ENCODE measurements around the gene SIX2. TPM values are rescaled to one million over a fixed set of nuclear protein-coding genes. Genes with fewer than 3 reads are reported as not detected.

Gene SIX2
- total and polyA plus RNA-seq, 2 of the 13 experiments (the other 11 are each of a cell fraction or from before 2014, with no cell fraction given), result not detected

DNA sequence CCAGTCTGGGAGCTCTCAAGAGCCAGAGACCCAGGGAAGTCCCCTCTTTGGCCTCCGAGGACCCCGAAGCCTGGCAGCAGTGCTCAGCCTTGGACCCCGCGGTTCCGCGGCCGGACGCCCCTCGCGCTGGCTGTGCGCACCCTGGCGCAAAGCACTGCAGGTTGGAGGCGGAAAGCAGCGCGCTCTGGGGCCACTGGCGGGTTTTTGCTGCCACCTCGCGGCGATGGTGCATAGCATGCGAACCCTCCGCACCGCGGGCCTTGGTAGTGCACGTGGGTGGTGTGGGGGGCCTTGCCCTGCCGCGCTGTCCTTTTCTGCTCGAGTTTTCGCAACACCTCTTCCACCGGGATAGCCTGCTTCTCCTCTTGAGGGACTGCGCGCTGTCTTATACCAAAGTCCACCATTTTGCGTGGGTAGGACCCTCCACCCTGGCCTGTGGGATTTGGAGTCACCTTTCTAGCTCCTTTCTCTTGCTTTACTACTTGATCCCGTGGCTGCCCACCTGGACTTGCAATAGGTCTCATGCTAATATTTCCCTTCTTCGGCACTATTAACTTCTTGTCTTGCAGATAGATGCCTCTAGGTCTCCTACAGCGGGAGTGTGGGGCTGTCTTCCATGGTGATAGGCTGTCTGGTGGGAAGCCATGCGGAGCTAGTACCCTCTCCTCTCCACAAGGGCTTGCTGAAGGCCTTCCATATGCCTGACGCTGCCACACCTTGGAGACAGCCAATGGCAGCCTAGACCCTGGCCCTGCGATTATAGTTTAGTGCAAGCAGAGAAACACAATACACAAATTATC lies 53.5 kb downstream of the SIX2 start (continued):
- TF ChIP-seq CAMTA2 (CRISPR knock-in tag; IDR thresholded peaks at IDR 0.05; ENCODE audit: borderline replicate concordance) (peak; percentile 79; the same call in 1 of the 2 replicates), ZIK1 (CRISPR knock-in tag; IDR thresholded peaks at IDR 0.05; ENCODE audit: borderline replicate concordance, low read depth) (peak; percentile 42; the same call in 1 of the 2 replicates), HDAC2 (CRISPR knock-in tag; IDR thresholded peaks at IDR 0.05) (peak; percentile 41; the same call in 1 of the 2 replicates), RFX5 (IDR thresholded peaks at IDR 0.05; ENCODE audit: low read depth, low read length) (no peak), SNAPC2 (CRISPR knock-in tag; IDR thresholded peaks at IDR 0.05) (0 out of 2 replicates have a peak, but pooled peaks have one; percentile 55), HIVEP1 (CRISPR knock-in tag; IDR thresholded peaks at IDR 0.05) (peak; percentile 86), YY1 (IDR thresholded peaks at IDR 0.05; ENCODE audit: insufficient read depth, insufficient replicate concordance, low read depth, low read length) (peak; percentile 56), ELF1 (CRISPR knock-in tag; IDR thresholded peaks at IDR 0.05) (0 out of 2 replicates have a peak, but pooled peaks have one; percentile 18), ATRX (CRISPR knock-in tag; IDR thresholded peaks at IDR 0.05; ENCODE audit: borderline replicate concordance) (0 out of 2 replicates have a peak, but pooled peaks have one; percentile 27), PHF21A (CRISPR knock-in tag; IDR thresholded peaks at IDR 0.05) (0 out of 2 replicates have a peak, but pooled peaks have one; percentile 18), ZNF124 (CRISPR knock-in tag; IDR thresholded peaks at IDR 0.05) (0 out of 2 replicates have a peak, but pooled peaks have one; percentile 53), ZBTB38 (CRISPR knock-in tag; IDR thresholded peaks at IDR 0.05) (no peak; the same call in 1 of the 2 replicates), KDM5B (CRISPR knock-in tag; IDR thresholded peaks at IDR 0.05; ENCODE audit: borderline replicate concordance) (peak; percentile 82; the same call in 1 of the 2 replicates), ZNF776 (CRISPR knock-in tag; IDR thresholded peaks at IDR 0.05) (peak; percentile 84; the same call in 1 of the 2 replicates), ZNF660 (CRISPR knock-in tag; IDR thresholded peaks at IDR 0.05; ENCODE audit: borderline replicate concordance, low read depth) (no peak)
- TF ChIP-seq, protein P1, sequence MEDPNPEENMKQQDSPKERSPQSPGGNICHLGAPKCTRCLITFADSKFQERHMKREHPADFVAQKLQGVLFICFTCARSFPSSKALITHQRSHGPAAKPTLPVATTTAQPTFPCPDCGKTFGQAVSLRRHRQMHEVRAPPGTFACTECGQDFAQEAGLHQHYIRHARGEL (CRISPR knock-in tag; IDR thresholded peaks at IDR 0.05), result no peak
- TF ChIP-seq, protein P2, sequence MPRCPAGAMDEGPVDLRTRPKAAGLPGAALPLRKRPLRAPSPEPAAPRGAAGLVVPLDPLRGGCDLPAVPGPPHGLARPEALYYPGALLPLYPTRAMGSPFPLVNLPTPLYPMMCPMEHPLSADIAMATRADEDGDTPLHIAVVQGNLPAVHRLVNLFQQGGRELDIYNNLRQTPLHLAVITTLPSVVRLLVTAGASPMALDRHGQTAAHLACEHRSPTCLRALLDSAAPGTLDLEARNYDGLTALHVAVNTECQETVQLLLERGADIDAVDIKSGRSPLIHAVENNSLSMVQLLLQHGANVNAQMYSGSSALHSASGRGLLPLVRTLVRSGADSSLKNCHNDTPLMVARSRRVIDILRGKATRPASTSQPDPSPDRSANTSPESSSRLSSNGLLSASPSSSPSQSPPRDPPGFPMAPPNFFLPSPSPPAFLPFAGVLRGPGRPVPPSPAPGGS (CRISPR knock-in tag; IDR thresholded peaks at IDR 0.05), result peak; percentile 65; the same call in 1 of the 2 replicates
- TF ChIP-seq, protein P3, sequence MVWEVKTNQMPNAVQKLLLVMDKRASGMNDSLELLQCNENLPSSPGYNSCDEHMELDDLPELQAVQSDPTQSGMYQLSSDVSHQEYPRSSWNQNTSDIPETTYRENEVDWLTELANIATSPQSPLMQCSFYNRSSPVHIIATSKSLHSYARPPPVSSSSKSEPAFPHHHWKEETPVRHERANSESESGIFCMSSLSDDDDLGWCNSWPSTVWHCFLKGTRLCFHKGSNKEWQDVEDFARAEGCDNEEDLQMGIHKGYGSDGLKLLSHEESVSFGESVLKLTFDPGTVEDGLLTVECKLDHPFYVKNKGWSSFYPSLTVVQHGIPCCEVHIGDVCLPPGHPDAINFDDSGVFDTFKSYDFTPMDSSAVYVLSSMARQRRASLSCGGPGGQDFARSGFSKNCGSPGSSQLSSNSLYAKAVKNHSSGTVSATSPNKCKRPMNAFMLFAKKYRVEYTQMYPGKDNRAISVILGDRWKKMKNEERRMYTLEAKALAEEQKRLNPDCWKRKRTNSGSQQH (CRISPR knock-in tag; IDR thresholded peaks at IDR 0.05; ENCODE audit: low read depth), result no peak
- TF ChIP-seq, protein P4, sequence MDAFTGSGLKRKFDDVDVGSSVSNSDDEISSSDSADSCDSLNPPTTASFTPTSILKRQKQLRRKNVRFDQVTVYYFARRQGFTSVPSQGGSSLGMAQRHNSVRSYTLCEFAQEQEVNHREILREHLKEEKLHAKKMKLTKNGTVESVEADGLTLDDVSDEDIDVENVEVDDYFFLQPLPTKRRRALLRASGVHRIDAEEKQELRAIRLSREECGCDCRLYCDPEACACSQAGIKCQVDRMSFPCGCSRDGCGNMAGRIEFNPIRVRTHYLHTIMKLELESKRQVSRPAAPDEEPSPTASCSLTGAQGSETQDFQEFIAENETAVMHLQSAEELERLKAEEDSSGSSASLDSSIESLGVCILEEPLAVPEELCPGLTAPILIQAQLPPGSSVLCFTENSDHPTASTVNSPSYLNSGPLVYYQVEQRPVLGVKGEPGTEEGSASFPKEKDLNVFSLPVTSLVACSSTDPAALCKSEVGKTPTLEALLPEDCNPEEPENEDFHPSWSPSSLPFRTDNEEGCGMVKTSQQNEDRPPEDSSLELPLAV (CRISPR knock-in tag; conservative IDR thresholded peaks at IDR 0.05; ENCODE audit: low read depth), result no peak
- TF ChIP-seq, protein P5, sequence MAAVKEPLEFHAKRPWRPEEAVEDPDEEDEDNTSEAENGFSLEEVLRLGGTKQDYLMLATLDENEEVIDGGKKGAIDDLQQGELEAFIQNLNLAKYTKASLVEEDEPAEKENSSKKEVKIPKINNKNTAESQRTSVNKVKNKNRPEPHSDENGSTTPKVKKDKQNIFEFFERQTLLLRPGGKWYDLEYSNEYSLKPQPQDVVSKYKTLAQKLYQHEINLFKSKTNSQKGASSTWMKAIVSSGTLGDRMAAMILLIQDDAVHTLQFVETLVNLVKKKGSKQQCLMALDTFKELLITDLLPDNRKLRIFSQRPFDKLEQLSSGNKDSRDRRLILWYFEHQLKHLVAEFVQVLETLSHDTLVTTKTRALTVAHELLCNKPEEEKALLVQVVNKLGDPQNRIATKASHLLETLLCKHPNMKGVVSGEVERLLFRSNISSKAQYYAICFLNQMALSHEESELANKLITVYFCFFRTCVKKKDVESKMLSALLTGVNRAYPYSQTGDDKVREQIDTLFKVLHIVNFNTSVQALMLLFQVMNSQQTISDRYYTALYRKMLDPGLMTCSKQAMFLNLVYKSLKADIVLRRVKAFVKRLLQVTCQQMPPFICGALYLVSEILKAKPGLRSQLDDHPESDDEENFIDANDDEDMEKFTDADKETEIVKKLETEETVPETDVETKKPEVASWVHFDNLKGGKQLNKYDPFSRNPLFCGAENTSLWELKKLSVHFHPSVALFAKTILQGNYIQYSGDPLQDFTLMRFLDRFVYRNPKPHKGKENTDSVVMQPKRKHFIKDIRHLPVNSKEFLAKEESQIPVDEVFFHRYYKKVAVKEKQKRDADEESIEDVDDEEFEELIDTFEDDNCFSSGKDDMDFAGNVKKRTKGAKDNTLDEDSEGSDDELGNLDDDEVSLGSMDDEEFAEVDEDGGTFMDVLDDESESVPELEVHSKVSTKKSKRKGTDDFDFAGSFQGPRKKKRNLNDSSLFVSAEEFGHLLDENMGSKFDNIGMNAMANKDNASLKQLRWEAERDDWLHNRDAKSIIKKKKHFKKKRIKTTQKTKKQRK (IDR thresholded peaks at IDR 0.05; ENCODE audit: low read length), result no peak

All from HepG2 (cell line).